Mesodermal cell (in vitro differentiated cells): Measurements from ENCODE around the gene DHH. TPM values are rescaled to one million over a fixed set of nuclear protein-coding genes. Genes with fewer than 3 reads are reported as not detected.
"Not testable (repeated sequence)": the region's sequence is repeated elsewhere in the genome, so short reads cannot be mapped to it uniquely, and the experiment has no call there.

Experiments used
- H3K27ac ChIP-seq: 2 replicates; pipeline ENCODE4 v1.7.0; 2013; ENCODE audit warnings: mild to moderate bottlenecking, low read depth, low read length, moderate library complexity; ENCODE audit not compliant: severe bottlenecking
- H3K36me3 ChIP-seq: 2 replicates; pipeline ENCODE4 v1.7.1; 2013; ENCODE audit warnings: mild to moderate bottlenecking, low read length, moderate library complexity; ENCODE audit not compliant: control insufficient read depth, insufficient read depth
- H3K4me1 ChIP-seq: one replicate; pipeline ENCODE4 v1.7.1; 2013; ENCODE audit warnings: mild to moderate bottlenecking, low read length; ENCODE audit not compliant: insufficient read depth, control insufficient read depth, poor library complexity, severe bottlenecking
- H3K4me3 ChIP-seq: 2 replicates; pipeline ENCODE4 v1.7.0; 2013; ENCODE audit warnings: low read length, control low read depth, mild to moderate bottlenecking; ENCODE audit not compliant: insufficient read depth, poor library complexity, severe bottlenecking; ENCODE audit errors: extremely low read depth
- H3K9me3 ChIP-seq: 2 replicates; pipeline ENCODE4 v1.7.1; 2013; ENCODE audit warnings: mild to moderate bottlenecking, low read length, moderate library complexity; ENCODE audit not compliant: control insufficient read depth
- WGBS, 2 experiments: methylation state at CpG; one replicate each; pipeline ENCODE4 v1.1.5; 2013; ENCODE audit warnings: missing lambda C conversion rate in 2 of 2; ENCODE audit not compliant: insufficient coverage in 2 of 2; 5-methylcytosine and 5-hydroxymethylcytosine counted together
- polyA plus RNA-seq, 2 experiments: library from polyadenylated mRNA; stranded (reverse); fragments of 50-300 nt; gene quantifications; one replicate each; pipeline ENCODE4 v1.2.3, GENCODE V29; 2013

The DHH gene
- 0.11 TPM for polyA plus RNA-seq (2013, experiment 1 of 2)
- polyA plus RNA-seq (2013, experiment 2 of 2) = 0.25 TPM

GRCh38 chr12:49094160-49094974 is at the start of gene DHH:
DHH (minus strand) TSS chr12:49094801; CDS start chr12:49094512, 289 bp downstream.
- H3K9me3 ChIP-seq = no peaks in the 10 kb centered on the region
- H3K4me3 ChIP-seq = no peak within 1 kb of the TSS
- peaks cover 25% of the 10 kb centered on the region for H3K4me1 ChIP-seq
- WGBS, 2 experiments = 23 to 26% methylated on average over 36 to 42 of the region's 49 CpGs
- no peak within 1 kb of the TSS for H3K27ac ChIP-seq
- H3K36me3 ChIP-seq = peaks cover 33% of the 10 kb centered on the region

GRCh38 chr12:49144384-49144783 is 49.8 kb upstream of the DHH start:
- 92 to 94% methylated on average over 2 of the region's 2 CpGs for WGBS, 2 experiments
- Histone ChIP-seq H3K4me1 (no peaks in the 10 kb centered on the region), H3K9me3 (no peaks in the 10 kb centered on the region), H3K27ac (no peak overlapping the region), H3K4me3 (no peak overlapping the region), H3K36me3 (no peaks in the 10 kb centered on the region)

- Histone ChIP-seq H3K36me3 (no peaks in the 10 kb centered on the region), H3K4me3 (no peak overlapping the region), H3K4me1 (no peaks in the 10 kb centered on the region), H3K27ac (no peak overlapping the region), H3K9me3 (no peaks in the 10 kb centered on the region)
- WGBS, 2 experiments = 100% methylated on average over 1 of the region's 2 CpGs
These were observed 44.4 kb upstream of the DHH start for GRCh38 chr12:49138999-49139398.

GRCh38 chr12:49138587-49138986 is 44.0 kb upstream of the DHH start:
- Histone ChIP-seq H3K9me3 (no peaks in the 10 kb centered on the region), H3K4me1 (no peaks in the 10 kb centered on the region), H3K4me3 (no peak overlapping the region), H3K36me3 (no peaks in the 10 kb centered on the region), H3K27ac (no peak overlapping the region)
- 80 to 100% methylated on average over 1 to 2 of the region's 2 CpGs for WGBS, 2 experiments

- Histone ChIP-seq H3K36me3 (no peaks in the 10 kb centered on the region), H3K9me3 (no peaks in the 10 kb centered on the region), H3K4me3 (no peak overlapping the region), H3K4me1 (no peaks in the 10 kb centered on the region), H3K27ac (no peak overlapping the region)
- 67 to 86% methylated on average over 1 of the region's 1 CpG for WGBS, 2 experiments
These were observed 42.9 kb upstream of the DHH start for GRCh38 chr12:49137476-49137875.

- not testable (repeated sequence) for H3K36me3 ChIP-seq, H3K4me3 ChIP-seq, H3K4me1 ChIP-seq, H3K27ac ChIP-seq, H3K9me3 ChIP-seq
- 80 to 83% methylated on average over 1 of the region's 3 CpGs for WGBS, 2 experiments
These were observed 42.4 kb upstream of the DHH start for GRCh38 chr12:49136997-49137396.

- 93 to 97% methylated on average over 7 to 10 of the region's 10 CpGs for WGBS, 2 experiments
- Histone ChIP-seq H3K4me3 (no peak overlapping the region), H3K9me3 (no peaks in the 10 kb centered on the region), H3K27ac (no peak overlapping the region), H3K4me1 (no peaks in the 10 kb centered on the region), H3K36me3 (peaks cover 19% of the 10 kb centered on the region)
These were observed 39.0 kb upstream of the DHH start for GRCh38 chr12:49133590-49133989.

- Histone ChIP-seq H3K36me3 (peaks cover 21% of the 10 kb centered on the region), H3K4me3 (no peak overlapping the region), H3K27ac (no peak overlapping the region), H3K4me1 (no peaks in the 10 kb centered on the region), H3K9me3 (no peaks in the 10 kb centered on the region)
- WGBS, 2 experiments = 72 to 100% methylated on average over 1 to 2 of the region's 5 CpGs
These were observed 38.4 kb upstream of the DHH start for GRCh38 chr12:49133014-49133413.

- peak overlapping the region; percentile 73 for H3K4me3 ChIP-seq
- peak overlapping the region; percentile 76 for H3K27ac ChIP-seq
- H3K36me3 ChIP-seq = peaks cover 31% of the 10 kb centered on the region
- 18 to 27% methylated on average over 6 of the region's 9 CpGs for WGBS, 2 experiments
- H3K9me3 ChIP-seq = no peaks in the 10 kb centered on the region
- H3K4me1 ChIP-seq = no peaks in the 10 kb centered on the region
These were observed 37.4 kb upstream of the DHH start for GRCh38 chr12:49131894-49132461.

GRCh38 chr12:49131051-49131893 is 36.7 kb upstream of the DHH start, which contains the start of gene TUBA1B:
TUBA1B (minus strand) TSS chr12:49131395; CDS start chr12:49131300, 95 bp downstream.
- H3K4me3 ChIP-seq = peak within 1 kb of the TSS; percentile 73
- no peaks in the 10 kb centered on the region for H3K4me1 ChIP-seq
- no peaks in the 10 kb centered on the region for H3K9me3 ChIP-seq
- 1% methylated on average over 71 to 77 of the region's 79 CpGs for WGBS, 2 experiments
- H3K36me3 ChIP-seq = peaks cover 34% of the 10 kb centered on the region
- peak within 1 kb of the TSS; percentile 97 for H3K27ac ChIP-seq
